MM.1S (cell line): ENCODE results near the gene GTF2IRD1.

Experiments
- EZH2 ChIP-seq: fragments of 300-600 bp; sonication (generic); optimal IDR thresholded peaks from 2 replicates; pipeline ENCODE3; 2017; ENCODE audit warnings: low read depth, mild to moderate bottlenecking, antibody characterized with exemption, low read length, mixed read lengths
- EZH2phosphoT487 ChIP-seq: fragments of 300-600 bp; sonication (generic); IDR thresholded peaks from 2 replicates; pipeline ENCODE4 v1.6.1; 2018; ENCODE audit warnings: antibody characterized with exemption, low read length
- TF ChIP-seq, protein P1 (sequence below): fragments of 300-600 bp; sonication (generic); IDR thresholded peaks from 2 replicates; pipeline ENCODE4 v1.5.1; 2016; ENCODE audit warnings: antibody characterized with exemption, low read length, mixed read lengths

DNA sequence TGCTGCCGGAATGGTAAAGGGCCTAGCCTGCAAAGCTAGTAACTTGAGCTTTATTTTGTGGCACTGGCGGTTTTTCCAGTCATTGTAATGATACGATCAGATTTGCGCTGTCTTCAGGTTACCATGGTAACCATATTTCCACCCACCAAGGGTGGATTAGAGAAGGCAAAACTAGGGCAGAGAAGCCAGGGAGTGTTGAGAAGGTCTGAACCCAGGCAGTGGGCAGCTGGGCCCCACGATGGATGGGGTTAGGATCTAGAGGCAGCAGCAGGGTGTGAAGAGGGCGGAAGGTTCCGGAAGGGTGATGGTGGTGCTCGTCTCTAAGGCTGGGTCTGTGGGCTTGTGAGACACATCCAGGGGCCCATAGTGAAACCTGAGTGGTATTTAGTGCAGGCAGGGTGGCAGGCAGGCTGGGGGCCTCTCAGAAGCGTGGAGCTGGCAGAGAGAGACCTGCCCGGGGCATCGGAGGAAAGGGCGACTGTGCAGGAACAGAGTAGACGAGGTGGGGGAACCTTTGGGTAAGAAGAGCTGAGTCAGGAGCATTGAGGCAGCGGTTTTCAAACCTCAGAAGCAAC, 115.9 kb downstream of the GTF2IRD1 start:
- no peak for TF ChIP-seq EZH2phosphoT487
- TF ChIP-seq, protein P1, sequence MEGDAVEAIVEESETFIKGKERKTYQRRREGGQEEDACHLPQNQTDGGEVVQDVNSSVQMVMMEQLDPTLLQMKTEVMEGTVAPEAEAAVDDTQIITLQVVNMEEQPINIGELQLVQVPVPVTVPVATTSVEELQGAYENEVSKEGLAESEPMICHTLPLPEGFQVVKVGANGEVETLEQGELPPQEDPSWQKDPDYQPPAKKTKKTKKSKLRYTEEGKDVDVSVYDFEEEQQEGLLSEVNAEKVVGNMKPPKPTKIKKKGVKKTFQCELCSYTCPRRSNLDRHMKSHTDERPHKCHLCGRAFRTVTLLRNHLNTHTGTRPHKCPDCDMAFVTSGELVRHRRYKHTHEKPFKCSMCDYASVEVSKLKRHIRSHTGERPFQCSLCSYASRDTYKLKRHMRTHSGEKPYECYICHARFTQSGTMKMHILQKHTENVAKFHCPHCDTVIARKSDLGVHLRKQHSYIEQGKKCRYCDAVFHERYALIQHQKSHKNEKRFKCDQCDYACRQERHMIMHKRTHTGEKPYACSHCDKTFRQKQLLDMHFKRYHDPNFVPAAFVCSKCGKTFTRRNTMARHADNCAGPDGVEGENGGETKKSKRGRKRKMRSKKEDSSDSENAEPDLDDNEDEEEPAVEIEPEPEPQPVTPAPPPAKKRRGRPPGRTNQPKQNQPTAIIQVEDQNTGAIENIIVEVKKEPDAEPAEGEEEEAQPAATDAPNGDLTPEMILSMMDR = no peak
- no peak for TF ChIP-seq EZH2
